Left cardiac atrium (tissue), 4 donors: ENCODE results near the gene GPR107. TPM values are rescaled to one million over a fixed set of nuclear protein-coding genes. Genes with fewer than 3 reads are reported as not detected.

Experiments used
- ATAC-seq, 2 donors: fragments of 200-7000 bp; cut with Tn5 transposase; one replicate each; pipeline ENCODE4 v1.9.1; 2020; ENCODE audit warnings: mild to moderate bottlenecking in 2 of 2, moderate library complexity in 2 of 2
- DNase-seq: peaks from one replicate; pipeline ENCODE4 v3.0.0-alpha.2; 2020
- intact Hi-C, 2 donors: fragments of 100-400 bp; cut with DNase I; formaldehyde crosslinking; loops; one replicate each; pipeline versions ENCODE4 v1.14.1 to v1.15.1; 2022 to 2023
- total RNA-seq, 2 donors: library from RNA; stranded (reverse); fragmentation: NEBNext Ultra II Directional; extraction: Animal tissue kit (Norgen Biotek cat#: 25700); gene quantifications; one replicate each; pipeline ENCODE4 v1.2.1, GENCODE V29; 2021
- donor health status: DM: no; HTN: yes; CAD: no.
- donor health status: DM: no; HTN: yes; CAD: no; lungs with severe emphysema.
- donor health status: DM: yes; HTN: yes; CAD: no.
- donor health status: Dilated cardiomyopathy.

Gene GPR107
- total RNA-seq, 2 donors from 2014 or later = 23.6 to 27.6 TPM

GRCh38 chr9:130095872-130096271 is 42.2 kb downstream of the GPR107 start:
- DNase-seq (no peak), ATAC-seq (no peak)
- intact Hi-C loops = loop anchor here in 1 of 2 donors (10.0 kb wide), 1 partner anchor 211 kb away; no protein-coding TSS in a partner anchor

DNA sequence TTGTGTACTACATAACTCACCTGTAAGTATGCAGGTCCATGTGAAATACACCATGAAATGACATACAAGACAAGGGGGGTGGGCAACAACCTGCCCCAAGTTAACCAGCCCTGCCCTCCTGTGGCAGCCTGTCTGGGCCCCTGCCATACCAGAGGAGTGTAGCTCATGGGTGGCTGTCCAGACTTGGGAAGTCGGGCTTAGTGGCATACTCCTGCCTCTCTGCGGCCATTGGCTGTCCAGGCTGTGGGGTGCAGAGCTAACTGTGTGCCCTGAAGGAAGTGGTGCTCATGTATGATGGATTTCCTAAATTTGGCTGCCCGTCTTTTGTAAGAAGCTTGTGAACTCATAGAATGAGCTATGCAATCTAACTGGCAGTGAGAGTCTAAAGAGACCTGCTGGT is 47.0 kb downstream of the GPR107 start:
- intact Hi-C loops = loop anchor here in 1 of 2 donors (2.0 kb wide), 1 partner anchor 216 kb away; no protein-coding TSS in a partner anchor
- DNase-seq (no peak), ATAC-seq (no peak)

- intact Hi-C loops = loop anchor here in 1 of 2 donors (2.0 kb wide), 1 partner anchor 217 kb away; no protein-coding TSS in a partner anchor
- peak; percentile 60 to 75 for ATAC-seq
- no peak for DNase-seq
Measured at GRCh38 chr9:130101915-130102314, 48.2 kb downstream of the GPR107 start.

DNA sequence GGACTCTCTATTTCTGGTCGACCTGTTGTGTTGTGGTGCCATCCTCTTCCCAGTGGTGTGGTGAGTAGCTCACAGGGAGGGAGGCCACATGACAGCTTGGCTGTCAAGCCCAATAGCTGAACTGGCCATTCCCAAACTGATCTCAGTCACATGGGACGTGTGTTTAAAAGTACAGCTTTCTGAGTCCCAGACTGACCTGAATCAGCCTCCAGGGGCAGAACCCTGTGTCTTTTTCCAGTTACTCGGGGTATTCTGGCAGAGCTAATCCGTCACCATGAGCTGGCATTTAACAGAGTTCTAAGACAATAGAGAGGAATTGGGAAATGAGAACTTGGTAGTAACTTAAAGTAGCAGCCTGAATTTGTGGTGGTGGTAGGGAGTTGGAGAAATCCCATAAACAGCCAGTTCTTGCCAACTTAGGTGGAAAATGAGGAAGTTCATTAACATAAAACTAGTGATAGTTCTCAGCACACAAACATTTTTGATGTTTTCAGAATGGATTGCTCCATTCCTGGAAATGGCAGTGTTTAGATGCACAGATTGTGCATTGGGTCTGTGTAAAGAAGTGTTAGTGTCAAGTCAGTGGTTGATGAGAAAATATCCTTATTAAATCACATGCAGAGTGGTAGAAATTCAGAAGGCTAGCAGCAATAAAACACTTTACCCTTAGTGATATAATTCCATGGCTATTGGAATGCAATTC is 50.9 kb downstream of the GPR107 start:
- DNase-seq = no peak
- intact Hi-C loops = no loop called here
- ATAC-seq = no peak

GRCh38 chr9:130106860-130107233 is 53.1 kb downstream of the GPR107 start:
- ATAC-seq (no peak), DNase-seq (no peak)
- intact Hi-C loops = loop anchor here in 1 of 2 donors (1.0 to 2.0 kb wide), 2 partner anchors 129 to 236 kb away; no protein-coding TSS in a partner anchor

DNA sequence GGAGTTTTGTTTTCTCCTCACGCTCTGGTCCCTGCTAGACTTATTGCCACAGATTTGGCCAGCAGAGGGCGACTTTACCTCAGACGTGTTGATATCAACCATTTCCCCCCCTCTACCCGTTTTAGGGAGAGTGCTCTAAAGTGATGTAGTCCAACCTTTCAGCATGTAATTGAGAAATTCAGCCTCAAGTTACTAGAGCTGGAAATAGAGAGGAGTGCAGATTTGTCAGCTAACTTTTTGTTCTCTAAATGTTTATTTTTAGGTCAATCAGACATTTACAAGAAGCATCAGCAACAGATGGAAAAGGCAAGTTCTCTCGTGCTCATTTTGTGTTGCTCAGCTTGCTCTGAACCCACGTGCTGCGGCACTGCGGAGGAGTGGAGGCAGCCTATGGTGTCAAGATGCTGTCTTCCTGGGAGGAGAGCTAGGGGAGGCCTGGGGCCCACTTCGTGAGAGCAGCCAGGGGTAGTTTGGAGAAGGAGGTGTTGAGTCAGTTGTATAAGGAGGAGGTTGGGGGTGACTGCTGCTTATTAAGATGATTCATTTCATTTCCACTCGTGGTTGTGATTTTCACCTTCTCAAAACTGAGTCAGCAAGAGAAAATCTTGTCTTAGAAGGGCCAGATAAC is 53.6 kb downstream of the GPR107 start:
- DNase-seq = peak; percentile 89
- intact Hi-C loops = loop anchor here in 1 of 2 donors (1.0 to 2.0 kb wide), 2 partner anchors 129 to 235 kb away; no protein-coding TSS in a partner anchor
- peak; percentile 87 to 90 for ATAC-seq

DNA sequence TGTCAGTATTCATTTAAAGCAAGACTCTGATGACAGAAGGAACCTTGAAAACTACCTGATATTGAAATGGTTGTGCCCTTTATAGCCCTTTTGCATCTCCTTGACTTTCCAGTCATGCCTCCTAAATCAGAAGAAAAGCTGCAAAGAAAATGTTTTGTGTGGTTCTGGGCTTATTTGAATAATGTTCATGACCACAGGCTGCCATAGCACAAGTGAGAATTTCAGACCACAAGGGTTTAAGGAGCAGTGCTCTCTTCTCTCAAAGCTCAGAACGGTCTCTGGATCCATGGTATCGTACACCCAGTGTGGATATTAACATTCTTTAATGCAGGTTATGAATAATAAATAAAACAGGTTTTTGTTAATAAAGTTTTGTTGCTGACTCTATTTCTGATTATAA is 54.2 kb downstream of the GPR107 start:
- ATAC-seq (no peak), DNase-seq (no peak)
- intact Hi-C loops = loop anchor here in 1 of 2 donors (1.0 to 2.0 kb wide), 2 partner anchors 128 to 235 kb away; no protein-coding TSS in a partner anchor

DNA sequence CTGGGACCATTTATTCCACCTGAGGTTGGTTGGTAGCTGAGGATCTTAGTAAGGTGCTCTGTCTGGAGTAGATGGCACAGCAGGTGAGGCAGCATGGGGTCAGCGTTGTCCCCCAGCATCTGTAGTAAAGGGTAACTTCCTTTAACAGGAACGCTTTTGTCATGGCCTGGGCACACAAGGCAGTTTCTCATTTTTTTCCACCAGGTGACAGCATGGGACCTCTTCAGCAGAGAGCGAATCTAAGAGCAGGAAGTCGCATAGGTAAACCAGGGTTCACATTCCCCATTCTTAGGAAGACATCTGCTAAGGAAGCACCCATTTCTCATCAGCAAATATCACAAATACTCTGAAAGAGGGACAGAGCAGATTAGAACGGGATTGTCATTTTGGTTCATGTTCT is 56.5 kb downstream of the GPR107 start:
- intact Hi-C loops = loop anchor here in 1 of 2 donors (2.0 to 10.0 kb wide), 2 partner anchors 127 to 235 kb away; no protein-coding TSS in a partner anchor
- no peak for DNase-seq
- no peak for ATAC-seq

GRCh38 chr9:130110596-130111021 is 56.9 kb downstream of the GPR107 start:
- intact Hi-C loops = loop anchor here in 1 of 2 donors (2.0 to 10.0 kb wide), 2 partner anchors 126 to 234 kb away; no protein-coding TSS in a partner anchor
- DNase-seq = no peak
- ATAC-seq = no peak

DNA sequence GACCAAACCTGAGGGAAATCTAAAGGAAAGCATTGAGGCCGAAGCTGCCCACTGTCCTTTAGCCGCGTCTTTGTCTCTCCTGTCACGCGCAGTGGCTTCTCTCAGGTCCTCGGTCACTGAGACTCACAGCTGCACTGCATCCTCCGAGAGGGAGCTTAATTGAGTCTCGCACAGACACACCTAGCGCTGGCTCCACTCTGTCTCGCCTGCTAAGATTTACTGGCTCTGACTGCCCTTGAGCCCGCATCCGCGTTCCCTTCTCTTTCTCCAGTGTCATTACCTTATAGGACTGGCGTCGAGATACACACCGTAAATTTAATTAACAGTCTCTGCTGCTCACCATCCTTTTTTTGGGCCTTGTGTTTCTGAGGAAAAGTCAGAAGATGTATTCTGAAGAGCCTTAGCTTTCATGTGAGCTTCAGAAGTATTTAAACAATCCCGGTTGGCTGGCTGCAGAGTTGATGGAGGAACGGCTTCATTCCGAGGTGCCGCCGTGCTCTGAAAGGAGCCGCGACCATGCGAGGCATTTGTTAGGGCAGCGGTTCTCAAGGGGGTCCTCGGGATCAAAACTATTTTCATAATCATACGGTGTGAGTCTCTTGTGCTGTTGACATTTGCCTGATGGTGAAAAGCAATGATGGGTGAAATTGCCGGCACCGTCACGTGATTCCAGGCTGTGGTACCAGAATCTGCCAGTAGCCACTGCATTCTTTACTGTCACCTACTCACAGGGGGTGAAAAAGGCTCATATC is 58.3 kb downstream of the GPR107 start:
- DNase-seq (no peak), ATAC-seq (no peak)
- intact Hi-C loops = loop anchor here in 1 of 2 donors (2.0 to 10.0 kb wide), 2 partner anchors 125 to 233 kb away; no protein-coding TSS in a partner anchor

GRCh38 chr9:130112538-130113151 is 58.9 kb downstream of the GPR107 start:
- no peak for DNase-seq
- peak in 1 of 2 donors; percentile 47 for ATAC-seq
- intact Hi-C loops = loop anchor here in 1 of 2 donors (10.0 kb wide), 1 partner anchor 232 kb away; no protein-coding TSS in a partner anchor

- ATAC-seq (no peak), DNase-seq (no peak)
- intact Hi-C loops = loop anchor here in 1 of 2 donors (10.0 kb wide), 1 partner anchor 230 kb away; no protein-coding TSS in a partner anchor
Measured at GRCh38 chr9:130114741-130115140, 61.0 kb downstream of the GPR107 start.

- intact Hi-C loops = loop anchor here in 1 of 2 donors (10.0 kb wide), 1 partner anchor 228 kb away; no protein-coding TSS in a partner anchor
- ATAC-seq = no peak
Measured at GRCh38 chr9:130116346-130116745, 62.6 kb downstream of the GPR107 start.

GRCh38 chr9:130117376-130117775 is 63.7 kb downstream of the GPR107 start:
- intact Hi-C loops = loop anchor here in 1 of 2 donors (10.0 kb wide), 1 partner anchor 227 kb away; no protein-coding TSS in a partner anchor
- ATAC-seq (no peak), DNase-seq (no peak)

More at GRCh38 chr9:130116346-130116745, 62.6 kb downstream of the GPR107 start:
- no peak for DNase-seq

- DNase-seq (no peak), ATAC-seq (peak in 1 of 2 donors; percentile 71)
- intact Hi-C loops = loop anchor here in 1 of 2 donors (10.0 kb wide), 1 partner anchor 227 kb away; no protein-coding TSS in a partner anchor
Measured at GRCh38 chr9:130117816-130118632, 64.3 kb downstream of the GPR107 start.

- no peak for DNase-seq
- intact Hi-C loops = loop anchor here in 1 of 2 donors (10.0 kb wide), 1 partner anchor 226 kb away; no protein-coding TSS in a partner anchor
- ATAC-seq = peak in 1 of 2 donors; percentile 46
Measured at GRCh38 chr9:130118841-130119518, 65.3 kb downstream of the GPR107 start.
